ENCODE results near the gene LRIG2. TPM values are rescaled to one million over a fixed set of nuclear protein-coding genes. Genes with fewer than 3 reads are reported as not detected.

LRIG2 gene
- total RNA-seq, 1 experiment from 2014 or later: 23.2 TPM

DNA sequence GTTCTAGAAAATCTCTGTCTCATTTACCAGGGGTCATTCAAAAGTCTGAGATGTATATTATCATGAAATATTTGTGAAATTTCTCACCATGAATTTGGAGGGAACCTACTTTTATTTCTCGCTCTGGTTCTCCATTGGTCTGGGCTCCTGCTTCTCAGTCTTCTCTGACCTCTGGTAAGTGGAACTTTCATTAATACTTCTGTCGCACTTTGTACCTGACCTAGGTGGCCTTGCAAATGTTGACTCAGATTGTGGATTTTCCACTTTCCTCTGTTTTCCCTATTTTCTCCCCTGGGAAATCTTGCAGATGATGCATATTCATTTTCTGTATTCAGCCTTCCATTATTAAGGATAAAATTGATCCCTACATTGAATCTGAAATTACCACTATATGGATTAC lies 53.2 kb downstream of the LRIG2 start:
- WGBS (ENCODE audit: extremely low coverage, insufficient read length, low lambda C conversion rate): no CpG with 5 or more reads among the region's 2 CpGs
- no peak overlapping the region for H2BK120ac ChIP-seq (ENCODE audit: low read depth, low read length, poor library complexity, severe bottlenecking)
- H3K4ac ChIP-seq (ENCODE audit: low read depth, low read length): no peak overlapping the region
- H3K9me3 ChIP-seq (ENCODE audit: control insufficient read depth, low read depth, low read length): no peaks in the 10 kb centered on the region
- no peaks in the 10 kb centered on the region for H4K20me1 ChIP-seq (ENCODE audit: control insufficient read depth, insufficient read depth, insufficient read length)
- H3K23ac ChIP-seq (ENCODE audit: insufficient read length, low read depth, low read length): no peak overlapping the region
- no peaks in the 10 kb centered on the region for H3K27me3 Mint-ChIP-seq (ENCODE audit: low read depth)
- no peak overlapping the region for H2BK12ac ChIP-seq (ENCODE audit: insufficient read length, low read depth, low read length)
- H3K4me3 Mint-ChIP-seq: no peak overlapping the region
- no peak overlapping the region for H4K91ac ChIP-seq (ENCODE audit: insufficient read length, low read depth, low read length)
- H4K8ac ChIP-seq (replicated peaks; ENCODE audit: insufficient read length, low read depth, low read length): no peak overlapping the region
- H2AK5ac ChIP-seq (ENCODE audit: insufficient read length, low read length): no peak overlapping the region
- H3K9ac ChIP-seq (ENCODE audit: extremely low read depth, insufficient read length, low read length): no peak overlapping the region
- no peaks in the 10 kb centered on the region for H3K9me3 Mint-ChIP-seq
- H3K4me1 Mint-ChIP-seq: peaks cover 10% of the 10 kb centered on the region in 2 experiments
- H3K14ac ChIP-seq (ENCODE audit: insufficient read depth, low read length): no peak overlapping the region
- H3K4me1 ChIP-seq (ENCODE audit: insufficient read depth, low read length): no peaks in the 10 kb centered on the region
- H3K4me2 ChIP-seq (ENCODE audit: insufficient read depth, insufficient read length, low read length): no peak overlapping the region
- TF ChIP-seq, protein P1, sequence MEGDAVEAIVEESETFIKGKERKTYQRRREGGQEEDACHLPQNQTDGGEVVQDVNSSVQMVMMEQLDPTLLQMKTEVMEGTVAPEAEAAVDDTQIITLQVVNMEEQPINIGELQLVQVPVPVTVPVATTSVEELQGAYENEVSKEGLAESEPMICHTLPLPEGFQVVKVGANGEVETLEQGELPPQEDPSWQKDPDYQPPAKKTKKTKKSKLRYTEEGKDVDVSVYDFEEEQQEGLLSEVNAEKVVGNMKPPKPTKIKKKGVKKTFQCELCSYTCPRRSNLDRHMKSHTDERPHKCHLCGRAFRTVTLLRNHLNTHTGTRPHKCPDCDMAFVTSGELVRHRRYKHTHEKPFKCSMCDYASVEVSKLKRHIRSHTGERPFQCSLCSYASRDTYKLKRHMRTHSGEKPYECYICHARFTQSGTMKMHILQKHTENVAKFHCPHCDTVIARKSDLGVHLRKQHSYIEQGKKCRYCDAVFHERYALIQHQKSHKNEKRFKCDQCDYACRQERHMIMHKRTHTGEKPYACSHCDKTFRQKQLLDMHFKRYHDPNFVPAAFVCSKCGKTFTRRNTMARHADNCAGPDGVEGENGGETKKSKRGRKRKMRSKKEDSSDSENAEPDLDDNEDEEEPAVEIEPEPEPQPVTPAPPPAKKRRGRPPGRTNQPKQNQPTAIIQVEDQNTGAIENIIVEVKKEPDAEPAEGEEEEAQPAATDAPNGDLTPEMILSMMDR (conservative IDR thresholded peaks at IDR 0.05): no peak
- H3K27ac Mint-ChIP-seq: no peak overlapping the region
- H3K79me2 ChIP-seq (ENCODE audit: insufficient read depth, low read length): no peaks in the 10 kb centered on the region
- H2BK20ac ChIP-seq (ENCODE audit: low read depth, low read length, poor library complexity, severe bottlenecking): no peak overlapping the region
- H3K36me3 Mint-ChIP-seq (ENCODE audit: insufficient read depth in 1 of 3, low read depth in 3 of 3): peaks cover 37 to 66% (median 54%) of the 10 kb centered on the region in 3 experiments; a peak in 6 of 7 replicates
- no peak overlapping the region for H3K27ac ChIP-seq (ENCODE audit: insufficient read length, low read depth, low read length)
- no peak overlapping the region for H3T11ph ChIP-seq (ENCODE audit: low read length)
- H3K79me1 ChIP-seq (ENCODE audit: insufficient read depth, low read depth, low read length, poor library complexity, severe bottlenecking): no peaks in the 10 kb centered on the region
- no peaks in the 10 kb centered on the region for H3K23me2 ChIP-seq (ENCODE audit: insufficient read length, low read depth, low read length, poor library complexity, severe bottlenecking)
- H3K56ac ChIP-seq (ENCODE audit: insufficient read length, low read depth, low read length): no peak overlapping the region
- no peak for DNase-seq
- H2AFZ ChIP-seq (ENCODE audit: low read length): no peak overlapping the region
- no peak overlapping the region for H4K5ac ChIP-seq (ENCODE audit: insufficient read length, low read depth, low read length)
- no peak overlapping the region for H2BK15ac ChIP-seq (ENCODE audit: low read depth, low read length)
- H3K27me3 ChIP-seq (ENCODE audit: insufficient read depth, low read length): no peaks in the 10 kb centered on the region
- H3K18ac ChIP-seq (ENCODE audit: insufficient read length, low read depth, low read length): no peak overlapping the region
- H2BK5ac ChIP-seq (ENCODE audit: insufficient read length, low read length): no peak overlapping the region
